NOMO-1 treated with DMSO at 0.1 percent for 48 hours (cell line): Measurements from ENCODE around the gene HSD17B1.

ENCODE experiments used
- DNase-seq: peaks from one replicate; lab custom pipeline; 2025; ENCODE audit not compliant: unreplicated experiment; lab: John Stamatoyannopoulos, UW

The HSD17B1 gene

GRCh38 chr17:42565523-42566214 lies 12.9 kb downstream of the HSD17B1 start:
- no peak for DNase-seq

- DNase-seq: no peak
Observed at GRCh38 chr17:42566215-42566882, 13.6 kb downstream of the HSD17B1 start.

GRCh38 chr17:42566883-42567573 lies 14.3 kb downstream of the HSD17B1 start, which contains the start of gene MLX:
MLX (plus strand) TSS chr17:42567100; CDS start chr17:42567125, 25 bp downstream.
- peak; percentile 83 for DNase-seq

- DNase-seq: no peak
Observed at GRCh38 chr17:42568341-42569111, 15.8 kb downstream of the HSD17B1 start.

- DNase-seq: no peak
Observed at GRCh38 chr17:42571435-42572225, 18.9 kb downstream of the HSD17B1 start.

- DNase-seq: no peak
Observed at GRCh38 chr17:42573095-42573494, 20.4 kb downstream of the HSD17B1 start.

GRCh38 chr17:42574463-42574862 lies 21.7 kb downstream of the HSD17B1 start:
- DNase-seq: no peak

- DNase-seq: peak; percentile 4
Observed at GRCh38 chr17:42577140-42577531, 24.4 kb downstream of the HSD17B1 start.

GRCh38 chr17:42577532-42578281 lies 25.0 kb downstream of the HSD17B1 start, which contains the start of gene PSMC3IP:
PSMC3IP (minus strand) TSS chr17:42577729; CDS start chr17:42577686, 43 bp downstream.
- DNase-seq: peak; percentile 99

GRCh38 chr17:42578282-42578869 lies 25.7 kb downstream of the HSD17B1 start:
- peak; percentile 82 for DNase-seq

- peak; percentile 4 for DNase-seq
Observed at GRCh38 chr17:42579794-42580551, 27.2 kb downstream of the HSD17B1 start.

GRCh38 chr17:42581744-42582270 lies 29.1 kb downstream of the HSD17B1 start:
- no peak for DNase-seq

- peak; percentile 71 for DNase-seq
Observed at GRCh38 chr17:42584880-42585279, 32.2 kb downstream of the HSD17B1 start.

GRCh38 chr17:42585353-42585752 lies 32.6 kb downstream of the HSD17B1 start:
- DNase-seq: peak; percentile 27

GRCh38 chr17:42586514-42587230 lies 33.9 kb downstream of the HSD17B1 start:
- peak; percentile 3 for DNase-seq

- DNase-seq: no peak
Observed at GRCh38 chr17:42590886-42591285, 38.2 kb downstream of the HSD17B1 start.

- DNase-seq: no peak
Observed at GRCh38 chr17:42591411-42591810, 38.7 kb downstream of the HSD17B1 start.

- DNase-seq: no peak
Observed at GRCh38 chr17:42596386-42596785, 43.7 kb downstream of the HSD17B1 start.
